Activated naive CD4-positive, alpha-beta T cell treated with Interleukin-2 at 50 U/mL for 16 hours (primary cell): ENCODE measurements around the gene SERTM1.

Experiments used
- DNase-seq: peaks from one replicate; pipeline ENCODE4 v3.0.0-alpha.2; 2020

Gene SERTM1

DNA sequence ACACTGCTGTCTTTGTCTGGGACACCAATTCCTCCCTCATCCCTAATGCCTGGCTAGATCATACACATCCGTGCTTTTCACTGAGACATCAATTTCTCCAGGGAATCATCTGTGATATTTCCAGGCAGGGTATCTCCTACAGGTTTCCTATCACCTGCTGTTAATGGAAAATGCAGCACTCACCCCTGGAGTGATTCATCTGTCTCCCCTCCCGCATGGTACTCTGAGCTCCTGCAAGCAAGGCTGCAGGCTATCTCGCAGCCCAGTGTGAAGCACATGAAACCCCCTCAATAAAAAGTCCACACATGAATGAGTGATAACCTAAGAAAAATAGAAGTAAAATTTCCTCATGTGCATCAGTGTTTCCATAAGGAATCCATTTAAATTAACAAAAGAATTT is 38.5 kb downstream of the SERTM1 start:
- DNase-seq = no peak

DNA sequence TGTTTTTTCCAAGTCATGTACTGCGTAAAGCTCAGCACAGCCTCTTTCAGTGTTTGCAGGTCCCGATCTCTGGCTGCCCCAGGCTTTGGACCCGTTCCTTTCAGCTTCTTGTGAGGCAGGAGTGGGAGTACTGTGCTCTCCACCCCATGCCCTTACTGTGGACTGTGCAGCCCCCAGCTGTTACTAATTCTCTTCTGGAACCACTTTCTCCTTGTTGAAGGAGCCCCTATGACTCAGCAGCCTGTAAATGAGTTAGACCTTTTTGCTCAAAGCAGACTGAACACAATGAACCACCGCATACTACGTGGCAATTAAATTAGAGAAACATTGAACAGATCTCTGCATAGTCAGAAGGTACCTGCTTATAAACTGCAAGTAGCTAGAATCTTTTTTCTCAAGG is 39.0 kb downstream of the SERTM1 start:
- no peak for DNase-seq

DNA sequence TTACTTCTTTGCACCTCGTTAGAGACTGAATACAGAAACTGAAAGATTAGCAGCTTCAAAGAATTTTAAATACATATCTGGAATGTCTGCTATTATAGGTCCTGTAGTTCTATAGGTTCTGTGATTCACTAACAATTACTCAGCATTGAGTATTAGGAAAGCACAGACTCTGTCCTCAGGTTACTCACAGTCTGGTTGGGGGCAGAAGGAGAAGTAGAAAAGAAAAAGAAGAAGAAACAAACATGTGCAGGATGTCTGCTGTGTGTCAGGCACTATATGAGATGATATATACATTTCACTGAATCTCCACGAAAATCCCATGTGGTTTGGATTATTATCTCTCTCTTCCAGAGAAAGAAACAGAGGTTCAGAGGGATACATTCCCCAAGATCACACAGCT is 40.1 kb downstream of the SERTM1 start:
- DNase-seq = no peak

DNA sequence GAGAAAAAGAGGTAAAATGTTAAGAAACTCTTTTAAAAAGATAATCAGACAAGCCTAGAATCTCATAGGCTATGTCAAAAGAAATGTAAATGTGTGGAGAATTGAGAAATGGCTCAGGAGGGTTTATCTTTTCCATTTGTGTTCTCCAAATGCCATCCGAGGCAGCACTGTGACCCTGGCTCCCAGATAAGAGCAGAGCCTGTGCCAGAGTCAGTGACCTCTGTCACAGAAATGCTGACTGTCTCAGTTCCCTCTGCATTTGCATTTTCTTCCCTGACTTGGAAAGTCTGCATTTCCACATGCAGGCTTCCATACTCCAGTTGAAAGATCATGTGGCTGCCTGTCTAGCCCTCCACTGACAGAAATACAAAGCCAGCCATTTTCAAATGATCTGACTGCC is 42.0 kb downstream of the SERTM1 start:
- DNase-seq = no peak

DNA sequence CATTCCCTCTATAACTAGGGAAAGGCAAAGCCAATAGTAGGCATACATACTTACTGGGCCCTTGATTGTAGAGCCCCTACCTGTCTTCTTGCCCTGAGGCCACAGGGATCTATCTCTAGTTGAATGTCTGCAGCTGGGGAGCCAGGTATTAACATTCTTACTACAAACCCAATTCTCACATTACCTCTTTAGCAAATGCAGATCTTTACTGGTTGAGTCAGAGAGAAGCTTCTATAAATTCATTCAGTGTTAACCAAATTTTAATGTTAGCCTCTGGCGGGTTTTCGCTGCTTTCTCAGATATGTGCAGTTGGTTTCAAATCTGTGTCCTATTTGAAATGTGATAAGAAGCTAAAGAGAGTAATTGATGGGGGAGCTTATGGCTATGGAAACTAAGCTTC is 43.2 kb downstream of the SERTM1 start:
- no peak for DNase-seq

- DNase-seq = no peak
Measured at GRCh38 chr13:36717966-36718545, 44.2 kb downstream of the SERTM1 start.

DNA sequence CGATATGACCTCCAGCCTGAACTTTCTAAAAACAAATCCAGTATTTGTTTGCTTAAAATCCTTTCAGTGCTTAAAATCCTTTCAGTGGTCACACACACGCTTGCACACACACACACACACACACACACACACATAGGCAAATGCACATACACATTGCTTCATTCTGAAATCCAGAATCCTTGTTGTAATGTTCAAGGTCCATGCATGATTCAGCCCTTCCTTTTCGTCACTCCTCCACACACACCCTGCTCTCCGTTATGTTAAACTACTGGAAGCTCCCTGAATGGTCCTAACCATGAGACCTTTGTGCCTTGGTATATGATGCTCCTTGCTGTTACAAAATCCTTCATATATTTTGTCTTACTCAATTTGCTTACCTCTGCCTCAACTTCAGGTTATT is 44.9 kb downstream of the SERTM1 start:
- DNase-seq = no peak

GRCh38 chr13:36724141-36724540 is 50.3 kb downstream of the SERTM1 start:
- DNase-seq = no peak

DNA sequence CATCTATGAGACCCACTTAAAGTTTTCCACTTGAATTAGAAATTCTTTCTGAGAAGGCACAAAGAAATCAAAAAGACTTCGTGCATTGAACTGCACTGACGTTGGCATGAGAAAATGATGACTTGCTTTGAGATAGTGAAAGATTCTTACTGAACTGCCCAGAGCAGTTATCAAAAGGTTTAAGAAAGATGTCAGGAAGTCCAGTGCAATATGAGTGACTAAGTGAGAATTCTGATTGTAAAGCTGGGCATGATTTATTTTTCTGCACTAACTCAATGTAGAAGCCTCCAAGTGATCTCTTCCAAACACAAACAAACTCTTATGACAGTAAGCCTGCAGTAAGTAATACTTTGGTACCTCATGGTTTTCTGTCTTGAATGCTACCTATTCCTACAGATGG is 52.1 kb downstream of the SERTM1 start:
- no peak for DNase-seq

DNA sequence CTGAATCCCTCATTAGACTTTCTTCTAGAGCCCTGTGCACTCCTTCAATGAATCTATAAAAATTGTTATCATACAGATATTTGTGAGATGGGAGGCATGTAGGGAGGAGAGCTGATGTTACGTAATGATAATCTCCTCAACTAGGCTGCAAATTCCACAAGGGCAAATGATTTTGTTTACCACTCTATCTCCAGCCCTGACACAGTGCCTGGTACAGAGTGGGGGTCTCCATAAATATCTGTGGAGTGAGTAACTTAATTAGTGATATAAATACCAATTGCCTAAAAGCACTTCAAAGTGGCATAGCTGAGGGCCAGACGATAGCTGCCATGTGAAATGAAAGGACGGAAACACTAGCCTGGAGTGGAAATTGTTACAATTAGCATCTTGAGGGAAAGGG is 54.2 kb downstream of the SERTM1 start:
- no peak for DNase-seq

DNA sequence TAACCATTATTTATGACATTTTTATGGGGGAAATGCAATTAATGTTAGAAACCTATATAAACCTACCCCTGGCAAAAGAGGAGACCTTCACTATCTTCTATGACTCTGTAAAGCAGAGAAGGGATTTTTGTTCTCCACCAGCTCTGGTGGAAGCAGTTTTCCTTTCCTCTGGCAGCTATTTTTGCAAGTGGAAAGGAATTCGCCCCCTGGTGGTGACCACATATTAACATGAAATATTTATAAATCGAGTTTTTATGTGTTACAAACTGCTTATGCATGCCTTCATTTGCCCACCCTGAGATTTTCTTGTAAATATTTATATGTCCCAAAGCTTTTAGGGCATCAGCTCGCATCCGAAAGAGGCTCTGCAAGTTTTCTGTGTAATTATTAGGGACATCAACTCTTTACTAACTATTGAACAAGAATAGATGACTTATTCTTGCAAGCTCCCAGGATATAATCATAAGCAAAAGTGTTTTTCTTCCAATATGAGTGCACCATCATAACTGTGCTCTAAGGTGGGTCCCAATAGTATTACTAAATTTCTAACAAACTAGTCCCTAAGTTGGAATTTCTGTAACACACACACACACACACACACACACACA is 62.4 kb downstream of the SERTM1 start:
- peak; percentile 20 for DNase-seq

DNA sequence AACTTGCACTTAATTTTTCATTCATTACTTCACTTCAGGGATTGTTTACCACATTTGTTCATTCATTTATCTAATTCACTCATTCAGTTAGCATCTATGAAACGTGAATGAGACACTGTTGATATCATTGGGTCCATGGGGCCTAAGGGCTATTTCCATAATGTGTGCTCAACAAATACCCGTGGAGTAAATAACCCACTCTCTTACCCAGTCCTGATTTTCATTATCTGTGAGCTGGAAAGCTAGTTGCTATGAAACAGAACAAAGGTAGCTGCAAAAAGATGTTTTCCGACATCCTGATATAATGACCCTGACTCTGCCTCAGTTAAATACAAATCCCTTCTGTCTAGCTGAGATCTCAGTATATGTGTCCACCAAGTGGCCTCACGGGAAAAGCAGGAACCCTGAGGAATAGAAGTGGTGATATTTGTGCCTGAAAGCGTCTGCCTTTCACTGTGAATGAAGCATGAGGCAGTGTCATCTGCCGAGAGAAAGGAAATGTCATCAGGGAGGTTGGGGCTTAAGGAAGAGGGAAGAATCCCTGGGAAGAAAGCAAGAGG is 63.8 kb downstream of the SERTM1 start:
- DNase-seq = no peak

GRCh38 chr13:36745436-36745835 is 71.6 kb downstream of the SERTM1 start:
- DNase-seq = no peak

DNA sequence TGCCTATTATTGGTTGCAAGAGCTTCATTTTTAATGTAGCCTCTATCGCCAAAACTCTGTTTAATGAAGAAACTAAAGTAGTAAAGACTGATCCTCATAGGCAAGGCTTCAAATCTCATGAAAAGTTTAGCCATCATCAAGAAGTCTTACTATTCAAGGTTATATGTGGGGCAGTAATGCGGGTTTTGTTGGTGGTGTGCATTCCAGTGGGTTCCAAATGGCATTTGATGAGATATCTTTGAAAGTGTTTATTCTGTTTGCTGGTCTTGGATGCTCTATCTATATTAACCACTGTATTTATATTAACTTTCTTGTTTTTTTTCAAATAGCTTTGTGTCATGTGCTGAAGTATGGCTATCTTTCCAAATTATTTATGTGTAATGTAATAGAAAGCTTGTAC is 72.2 kb downstream of the SERTM1 start:
- no peak for DNase-seq
